Astrocyte (in vitro differentiated cells and primary cell): ENCODE results near the gene FICD.

Experiments used
- CTCF ChIP-seq: IDR thresholded peaks from 2 replicates; pipeline ENCODE4 v1.5.1; 2011; ENCODE audit warnings: low read depth, mild to moderate bottlenecking, inconsistent platforms, low read length, moderate library complexity; ENCODE audit not compliant: insufficient read depth
- EZH2 ChIP-seq: IDR thresholded peaks from 2 replicates; pipeline ENCODE4 v1.6.1; 2012; ENCODE audit warnings: mild to moderate bottlenecking, low read length, inconsistent platforms; ENCODE audit not compliant: insufficient read depth

GRCh38 chr12:108523365-108523764 lies 8.3 kb downstream of the FICD start:
- TF ChIP-seq CTCF: no peak
- TF ChIP-seq EZH2: no peak
